Endothelial cell (in vitro differentiated cells): ENCODE results near the gene RAB40C. TPM values are rescaled to one million over a fixed set of nuclear protein-coding genes. Genes with fewer than 3 reads are reported as not detected.

ENCODE experiments used
- DNase-seq: peaks from one replicate; pipeline ENCODE4 v3.0.0; 2021; ENCODE audit warnings: low spot score
- H3K27ac Mint-ChIP-seq: one replicate; pipeline ENCODE4 v1.8.0; 2021; ENCODE audit warnings: mixed read lengths, inconsistent platforms; ENCODE audit not compliant: unreplicated experiment
- H3K27me3 Mint-ChIP-seq: one replicate; pipeline ENCODE4 v1.8.0; 2021; ENCODE audit warnings: mild to moderate bottlenecking, moderate library complexity, mixed read lengths, inconsistent platforms; ENCODE audit not compliant: unreplicated experiment
- H3K36me3 Mint-ChIP-seq: one replicate; pipeline ENCODE4 v1.8.0; 2021; ENCODE audit warnings: mild to moderate bottlenecking, low read depth, mixed read lengths, inconsistent platforms; ENCODE audit not compliant: unreplicated experiment
- H3K4me1 Mint-ChIP-seq: one replicate; pipeline ENCODE4 v1.8.0; 2021; ENCODE audit warnings: mild to moderate bottlenecking, mixed read lengths, inconsistent platforms; ENCODE audit not compliant: unreplicated experiment
- H3K4me3 Mint-ChIP-seq: one replicate; pipeline ENCODE4 v1.8.0; 2021; ENCODE audit warnings: mild to moderate bottlenecking, mixed read lengths, inconsistent platforms; ENCODE audit not compliant: unreplicated experiment
- H3K9me3 Mint-ChIP-seq: one replicate; pipeline ENCODE4 v1.8.0; 2021; ENCODE audit warnings: mixed read lengths, inconsistent platforms; ENCODE audit not compliant: unreplicated experiment
- CTCF ChIP-seq: fragments of 200-600 bp; sonication (generic); IDR thresholded peaks from one replicate; pipeline ENCODE4 v1.5.0; 2021; ENCODE audit warnings: antibody characterized with exemption; ENCODE audit not compliant: unreplicated experiment
- total RNA-seq: library from RNA; stranded (reverse); fragmentation: NEBNext Ultra II Directional; extraction: Animal tissue kit (Norgen Biotek cat#: 25700); gene quantifications from one replicate; pipeline ENCODE4 v1.2.1, GENCODE V29; 2021; ENCODE audit not compliant: unreplicated experiment

RAB40C gene
- total RNA-seq, 1 donor from 2014 or later = 18.5 TPM

GRCh38 chr16:555528-556473 lies 34.1 kb upstream of the RAB40C start:
- no peak overlapping the region for H3K4me3 Mint-ChIP-seq
- H3K4me1 Mint-ChIP-seq = peaks cover 2% of the 10 kb centered on the region
- H3K27ac Mint-ChIP-seq = no peak overlapping the region
- no peak for DNase-seq
- no peak for TF ChIP-seq CTCF
- no peaks in the 10 kb centered on the region for H3K9me3 Mint-ChIP-seq
- H3K36me3 Mint-ChIP-seq = no peaks in the 10 kb centered on the region
- H3K27me3 Mint-ChIP-seq = peaks cover 4% of the 10 kb centered on the region

- H3K27me3 Mint-ChIP-seq = peaks cover 2% of the 10 kb centered on the region
- H3K4me3 Mint-ChIP-seq = no peak overlapping the region
- no peak overlapping the region for H3K27ac Mint-ChIP-seq
- H3K4me1 Mint-ChIP-seq = peaks cover 2% of the 10 kb centered on the region
- TF ChIP-seq CTCF = no peak
- H3K36me3 Mint-ChIP-seq = no peaks in the 10 kb centered on the region
- DNase-seq = no peak
- H3K9me3 Mint-ChIP-seq = no peaks in the 10 kb centered on the region
Measured at GRCh38 chr16:556474-557173, 33.2 kb upstream of the RAB40C start.

GRCh38 chr16:557463-558297 lies 32.2 kb upstream of the RAB40C start:
- TF ChIP-seq CTCF = no peak
- Mint-ChIP-seq H3K27ac (no peak overlapping the region), H3K4me3 (no peak overlapping the region), H3K9me3 (no peaks in the 10 kb centered on the region), H3K27me3 (peaks cover 2% of the 10 kb centered on the region), H3K4me1 (peaks cover 2% of the 10 kb centered on the region), H3K36me3 (no peaks in the 10 kb centered on the region)
- DNase-seq = no peak

DNA sequence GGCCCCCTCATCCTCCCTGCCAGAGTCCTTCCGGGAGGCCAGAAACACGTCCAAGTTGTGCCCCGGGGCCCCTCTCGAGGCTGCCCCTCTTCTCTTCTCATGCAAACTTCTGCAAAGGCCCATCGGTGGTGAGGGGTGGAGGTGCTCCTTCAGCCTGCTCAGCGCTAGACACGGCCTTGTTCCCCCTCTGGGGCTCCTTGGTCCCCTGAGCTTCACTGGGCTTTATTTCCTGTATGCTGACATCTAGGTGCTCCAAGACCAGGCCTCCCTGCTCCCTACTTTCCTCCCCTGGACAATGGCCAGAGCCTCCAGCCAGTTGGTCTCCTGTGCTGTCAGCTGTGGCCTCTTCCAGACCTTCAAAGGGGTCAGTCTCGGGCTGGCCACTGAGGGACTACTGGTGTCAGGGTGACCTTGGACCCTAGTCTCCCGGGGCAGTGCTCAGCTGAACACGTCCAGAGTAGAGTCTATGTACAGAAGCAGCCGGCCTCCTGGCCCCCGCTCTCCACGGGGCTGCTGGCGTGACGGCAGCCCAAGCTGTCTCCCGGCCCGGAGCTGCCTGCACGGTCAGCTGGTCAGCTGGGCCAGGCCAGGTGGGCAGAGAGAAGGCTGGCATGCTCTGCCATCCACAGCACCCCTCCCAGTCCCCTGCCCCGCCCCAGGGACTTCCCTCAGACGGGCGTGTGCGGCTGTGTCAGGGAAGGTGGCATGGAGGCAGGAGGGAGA lies 31.4 kb upstream of the RAB40C start:
- peaks cover 2% of the 10 kb centered on the region for H3K4me1 Mint-ChIP-seq
- DNase-seq = no peak
- no peak overlapping the region for H3K27ac Mint-ChIP-seq
- H3K4me3 Mint-ChIP-seq = no peak overlapping the region
- H3K27me3 Mint-ChIP-seq = peaks cover 2% of the 10 kb centered on the region
- no peak for TF ChIP-seq CTCF
- no peaks in the 10 kb centered on the region for H3K36me3 Mint-ChIP-seq
- H3K9me3 Mint-ChIP-seq = no peaks in the 10 kb centered on the region
